ENCODE results near the gene PEPD. TPM values are rescaled to one million over a fixed set of nuclear protein-coding genes. Genes with fewer than 3 reads are reported as not detected.
"Not testable (repeated sequence)": the region's sequence is repeated elsewhere in the genome, so short reads cannot be mapped to it uniquely, and the experiment has no call there.

PEPD gene
- total and polyA plus RNA-seq, 2 experiments from 2014 or later = 141 to 175 TPM

DNA sequence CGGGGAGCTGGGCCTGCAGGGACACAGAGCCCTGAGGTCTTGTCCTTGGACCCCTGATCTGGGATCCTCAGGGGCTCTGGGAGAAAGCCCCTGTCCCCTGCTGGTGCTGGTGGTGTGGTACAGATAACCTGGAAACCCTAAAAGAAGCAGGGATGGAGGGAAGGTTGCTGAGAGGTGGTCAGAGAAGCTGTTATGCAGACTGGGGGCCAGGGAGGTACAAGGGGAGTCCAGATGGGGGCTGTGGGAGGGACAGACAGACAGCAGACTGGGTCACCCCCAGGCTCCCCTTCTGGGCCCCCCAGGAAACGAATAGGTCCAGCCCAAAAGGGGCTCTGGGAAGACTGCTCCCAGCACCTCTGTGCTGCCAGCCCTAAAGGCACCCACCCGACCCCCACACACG is 34.7 kb upstream of the PEPD start:
- no peaks in the 10 kb centered on the region for H3K36me3 ChIP-seq (replicated peaks; ENCODE audit: insufficient read depth, low read depth)
- H3K9me3 ChIP-seq (ENCODE audit: low read depth) = no peaks in the 10 kb centered on the region
- H4K20me1 ChIP-seq (ENCODE audit: insufficient read depth, poor library complexity, severe bottlenecking) = no peaks in the 10 kb centered on the region
- H2AFZ ChIP-seq = no peak overlapping the region
- H3K9me2 ChIP-seq (replicated peaks; ENCODE audit: insufficient read depth) = no peaks in the 10 kb centered on the region
- no peak for TF ChIP-seq EZH2 (IDR thresholded peaks at IDR 0.05; ENCODE audit: borderline replicate concordance)
- TF ChIP-seq EZH2phosphoT487 (IDR thresholded peaks at IDR 0.05; ENCODE audit: low read depth, severe bottlenecking, unreplicated experiment) = no peak
- TF ChIP-seq, protein P1, sequence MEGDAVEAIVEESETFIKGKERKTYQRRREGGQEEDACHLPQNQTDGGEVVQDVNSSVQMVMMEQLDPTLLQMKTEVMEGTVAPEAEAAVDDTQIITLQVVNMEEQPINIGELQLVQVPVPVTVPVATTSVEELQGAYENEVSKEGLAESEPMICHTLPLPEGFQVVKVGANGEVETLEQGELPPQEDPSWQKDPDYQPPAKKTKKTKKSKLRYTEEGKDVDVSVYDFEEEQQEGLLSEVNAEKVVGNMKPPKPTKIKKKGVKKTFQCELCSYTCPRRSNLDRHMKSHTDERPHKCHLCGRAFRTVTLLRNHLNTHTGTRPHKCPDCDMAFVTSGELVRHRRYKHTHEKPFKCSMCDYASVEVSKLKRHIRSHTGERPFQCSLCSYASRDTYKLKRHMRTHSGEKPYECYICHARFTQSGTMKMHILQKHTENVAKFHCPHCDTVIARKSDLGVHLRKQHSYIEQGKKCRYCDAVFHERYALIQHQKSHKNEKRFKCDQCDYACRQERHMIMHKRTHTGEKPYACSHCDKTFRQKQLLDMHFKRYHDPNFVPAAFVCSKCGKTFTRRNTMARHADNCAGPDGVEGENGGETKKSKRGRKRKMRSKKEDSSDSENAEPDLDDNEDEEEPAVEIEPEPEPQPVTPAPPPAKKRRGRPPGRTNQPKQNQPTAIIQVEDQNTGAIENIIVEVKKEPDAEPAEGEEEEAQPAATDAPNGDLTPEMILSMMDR (IDR thresholded peaks at IDR 0.05; ENCODE audit: poor library complexity) = no peak
- H3K27ac ChIP-seq = no peak overlapping the region
- H3K27me3 ChIP-seq = peaks cover 7% of the 10 kb centered on the region
- 71% methylated on average over 3 of the region's 4 CpGs for WGBS (ENCODE audit: low lambda C conversion rate, missing lambda C conversion rate)
- H3K4me2 ChIP-seq = no peak overlapping the region
- no peaks in the 10 kb centered on the region for H3K4me1 ChIP-seq (ENCODE audit: insufficient read depth)
- no peak overlapping the region for H3K4me3 ChIP-seq
- H3K79me2 ChIP-seq = no peaks in the 10 kb centered on the region
- DNase-seq (ENCODE audit: low spot score) = no peak

DNA sequence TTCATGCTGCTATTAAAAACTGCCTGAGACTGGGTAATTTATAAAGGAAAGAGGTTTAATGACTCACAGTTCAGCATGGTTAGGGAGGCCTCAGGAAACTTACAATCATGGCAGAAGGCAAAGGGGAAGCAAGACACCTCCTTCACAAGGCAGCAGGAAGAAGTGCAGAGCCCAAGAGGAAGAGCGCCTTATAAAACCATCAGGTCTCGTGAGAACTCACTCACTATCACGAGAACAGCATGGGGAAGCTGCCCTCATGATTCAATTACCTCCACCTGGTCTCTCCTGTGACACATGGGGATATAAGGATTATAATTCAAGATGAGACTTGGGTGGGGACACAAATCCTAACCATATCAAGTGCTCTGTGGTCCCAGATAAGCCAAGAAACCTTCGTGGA is 34.1 kb upstream of the PEPD start:
- 76% methylated on average over 4 of the region's 4 CpGs for WGBS (ENCODE audit: low lambda C conversion rate, missing lambda C conversion rate)
- not testable (repeated sequence) for H3K27me3 ChIP-seq; H3K79me2 ChIP-seq; H3K36me3 ChIP-seq (replicated peaks; ENCODE audit: insufficient read depth, low read depth); H3K4me1 ChIP-seq (ENCODE audit: insufficient read depth); H3K4me3 ChIP-seq; H3K27ac ChIP-seq; H3K9me2 ChIP-seq (replicated peaks; ENCODE audit: insufficient read depth); H2AFZ ChIP-seq; H3K9me3 ChIP-seq (ENCODE audit: low read depth); H4K20me1 ChIP-seq (ENCODE audit: insufficient read depth, poor library complexity, severe bottlenecking); H3K4me2 ChIP-seq; DNase-seq (ENCODE audit: low spot score)

DNA sequence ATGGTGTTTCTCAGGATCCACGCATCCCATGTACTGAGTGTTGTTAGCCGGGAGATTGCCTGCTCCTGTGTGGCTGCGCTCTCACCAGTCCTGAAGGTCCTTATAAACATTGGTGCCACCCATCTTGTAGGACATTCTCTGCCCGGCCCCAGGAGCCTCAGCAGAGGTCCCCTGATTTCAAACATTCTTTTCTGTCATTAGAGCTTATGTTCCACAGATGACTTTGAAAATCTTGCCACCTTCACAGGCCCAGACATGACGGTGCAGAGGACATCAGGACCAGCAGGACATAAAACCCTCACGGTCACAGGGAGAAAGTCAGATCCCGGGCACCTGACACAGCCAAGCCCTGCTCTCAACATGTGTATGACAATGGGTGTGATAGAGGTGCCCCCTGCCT is 33.2 kb upstream of the PEPD start:
- WGBS (ENCODE audit: low lambda C conversion rate, missing lambda C conversion rate) = 87% methylated on average over 7 of the region's 7 CpGs
- H3K27me3 ChIP-seq = peaks cover 7% of the 10 kb centered on the region

DNA sequence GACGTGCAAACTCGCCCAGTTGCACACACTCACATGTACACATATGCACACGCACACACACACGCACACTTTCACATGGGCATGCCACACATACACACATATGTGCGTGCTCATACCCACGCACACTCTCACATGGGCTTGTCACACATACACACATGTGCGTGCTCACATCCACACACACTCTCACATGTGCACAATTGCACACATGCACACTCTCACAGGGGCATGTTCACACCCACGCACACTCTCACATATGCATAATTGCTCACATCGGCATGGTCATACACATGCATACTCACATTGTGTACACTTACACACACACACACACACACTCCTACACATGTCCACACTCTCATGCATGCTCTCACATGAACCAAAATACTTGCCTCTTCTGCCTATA is 32.8 kb upstream of the PEPD start:
- Histone ChIP-seq H2AFZ (no peak overlapping the region), H3K27ac (no peak overlapping the region), H3K79me2 (no peaks in the 10 kb centered on the region), H3K9me2 (replicated peaks; ENCODE audit: insufficient read depth) (no peaks in the 10 kb centered on the region), H3K9me3 (ENCODE audit: low read depth) (no peaks in the 10 kb centered on the region), H4K20me1 (ENCODE audit: insufficient read depth, poor library complexity, severe bottlenecking) (no peaks in the 10 kb centered on the region), H3K4me1 (ENCODE audit: insufficient read depth) (no peaks in the 10 kb centered on the region), H3K4me3 (no peak overlapping the region), H3K4me2 (no peak overlapping the region), H3K27me3 (peaks cover 7% of the 10 kb centered on the region), H3K36me3 (replicated peaks; ENCODE audit: insufficient read depth, low read depth) (no peaks in the 10 kb centered on the region)
- WGBS (ENCODE audit: low lambda C conversion rate, missing lambda C conversion rate) = 96% methylated on average over 9 of the region's 9 CpGs
- TF ChIP-seq, protein P1 (IDR thresholded peaks at IDR 0.05; ENCODE audit: poor library complexity) = no peak
- no peak for TF ChIP-seq EZH2 (IDR thresholded peaks at IDR 0.05; ENCODE audit: borderline replicate concordance)
- TF ChIP-seq EZH2phosphoT487 (IDR thresholded peaks at IDR 0.05; ENCODE audit: low read depth, severe bottlenecking, unreplicated experiment) = no peak
- DNase-seq (ENCODE audit: low spot score) = no peak

More for the DNA sequence above, 33.2 kb upstream of the PEPD start:
- TF ChIP-seq EZH2 (IDR thresholded peaks at IDR 0.05; ENCODE audit: borderline replicate concordance) (no peak), EZH2phosphoT487 (IDR thresholded peaks at IDR 0.05; ENCODE audit: low read depth, severe bottlenecking, unreplicated experiment) (no peak)
- TF ChIP-seq, protein P1 (IDR thresholded peaks at IDR 0.05; ENCODE audit: poor library complexity) = no peak
- Histone ChIP-seq H2AFZ (no peak overlapping the region), H3K79me2 (no peaks in the 10 kb centered on the region), H3K36me3 (replicated peaks; ENCODE audit: insufficient read depth, low read depth) (no peaks in the 10 kb centered on the region), H3K27ac (no peak overlapping the region), H3K9me2 (replicated peaks; ENCODE audit: insufficient read depth) (no peaks in the 10 kb centered on the region), H4K20me1 (ENCODE audit: insufficient read depth, poor library complexity, severe bottlenecking) (no peaks in the 10 kb centered on the region), H3K9me3 (ENCODE audit: low read depth) (no peaks in the 10 kb centered on the region), H3K4me2 (no peak overlapping the region), H3K4me3 (no peak overlapping the region), H3K4me1 (ENCODE audit: insufficient read depth) (no peaks in the 10 kb centered on the region)
- DNase-seq (ENCODE audit: low spot score) = no peak

All from hepatocyte (in vitro differentiated cells).